ENCODE data around the gene KLC1.

The KLC1 gene

DNA sequence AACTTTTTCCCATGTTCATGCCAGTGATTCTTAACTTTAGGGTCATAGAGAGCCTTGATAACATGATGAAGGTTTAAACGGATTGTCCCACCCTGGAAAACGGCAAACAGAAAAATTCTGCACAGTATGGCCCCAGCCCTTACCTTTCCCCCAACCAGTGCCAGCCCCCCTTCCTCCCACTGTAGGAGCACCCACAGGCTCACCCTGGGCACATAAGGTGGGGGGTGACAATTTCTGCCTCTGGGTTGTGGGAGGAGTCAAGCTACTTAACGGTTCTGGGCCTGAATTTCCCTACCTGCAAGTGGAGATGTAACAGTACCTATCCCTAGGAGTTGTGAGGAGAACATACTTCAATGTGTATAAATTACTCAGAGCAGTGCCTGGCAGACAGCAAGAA is 68.2 kb downstream of the KLC1 start:
- Histone ChIP-seq H3K4me1 (ENCODE audit: control insufficient read depth in 1 of 2, insufficient read depth in 1 of 2, low read depth in 1 of 2, low read length in 1 of 2) (no peaks in the 10 kb centered on the region), H3K27ac (no peak overlapping the region), H3K36me3 (peaks cover 97% of the 10 kb centered on the region), H3K4me3 (ENCODE audit: low read depth in 1 of 2, low read length in 1 of 2) (no peak overlapping the region), H3K9me3 (no peaks in the 10 kb centered on the region), H3K27me3 (no peaks in the 10 kb centered on the region)
- no peak for TF ChIP-seq CTCF (IDR thresholded peaks at IDR 0.05)

GRCh38 chr14:103697603-103698379 is 68.8 kb downstream of the KLC1 start:
- Histone ChIP-seq H3K4me1 (ENCODE audit: control insufficient read depth in 1 of 2, insufficient read depth in 1 of 2, low read depth in 1 of 2, low read length in 1 of 2) (no peaks in the 10 kb centered on the region), H3K36me3 (peaks cover 97% of the 10 kb centered on the region)

GRCh38 chr14:103698380-103699260 is 69.6 kb downstream of the KLC1 start:
- Histone ChIP-seq H3K4me1 (ENCODE audit: control insufficient read depth in 1 of 2, insufficient read depth in 1 of 2, low read depth in 1 of 2, low read length in 1 of 2) (no peaks in the 10 kb centered on the region), H3K4me3 (ENCODE audit: low read depth in 1 of 2, low read length in 1 of 2) (no peak overlapping the region), H3K36me3 (peaks cover 97% of the 10 kb centered on the region), H3K27ac (no peak overlapping the region), H3K27me3 (no peaks in the 10 kb centered on the region), H3K9me3 (no peaks in the 10 kb centered on the region)
- no peak for TF ChIP-seq CTCF (IDR thresholded peaks at IDR 0.05)

More at GRCh38 chr14:103697603-103698379, 68.8 kb downstream of the KLC1 start:
- no peaks in the 10 kb centered on the region for H3K9me3 ChIP-seq
- TF ChIP-seq CTCF (IDR thresholded peaks at IDR 0.05) = no peak
- H3K4me3 ChIP-seq (ENCODE audit: low read depth in 1 of 2, low read length in 1 of 2) = no peak overlapping the region
- H3K27me3 ChIP-seq = no peaks in the 10 kb centered on the region
- no peak overlapping the region for H3K27ac ChIP-seq

- Histone ChIP-seq H3K4me3 (ENCODE audit: low read depth in 1 of 2, low read length in 1 of 2) (no peak overlapping the region), H3K27me3 (no peaks in the 10 kb centered on the region), H3K27ac (no peak overlapping the region), H3K9me3 (no peaks in the 10 kb centered on the region), H3K36me3 (peaks cover 97% of the 10 kb centered on the region), H3K4me1 (ENCODE audit: control insufficient read depth in 1 of 2, insufficient read depth in 1 of 2, low read depth in 1 of 2, low read length in 1 of 2) (no peaks in the 10 kb centered on the region)
- TF ChIP-seq CTCF (IDR thresholded peaks at IDR 0.05) = no peak
These were observed 70.2 kb downstream of the KLC1 start for GRCh38 chr14:103699261-103699661.

DNA sequence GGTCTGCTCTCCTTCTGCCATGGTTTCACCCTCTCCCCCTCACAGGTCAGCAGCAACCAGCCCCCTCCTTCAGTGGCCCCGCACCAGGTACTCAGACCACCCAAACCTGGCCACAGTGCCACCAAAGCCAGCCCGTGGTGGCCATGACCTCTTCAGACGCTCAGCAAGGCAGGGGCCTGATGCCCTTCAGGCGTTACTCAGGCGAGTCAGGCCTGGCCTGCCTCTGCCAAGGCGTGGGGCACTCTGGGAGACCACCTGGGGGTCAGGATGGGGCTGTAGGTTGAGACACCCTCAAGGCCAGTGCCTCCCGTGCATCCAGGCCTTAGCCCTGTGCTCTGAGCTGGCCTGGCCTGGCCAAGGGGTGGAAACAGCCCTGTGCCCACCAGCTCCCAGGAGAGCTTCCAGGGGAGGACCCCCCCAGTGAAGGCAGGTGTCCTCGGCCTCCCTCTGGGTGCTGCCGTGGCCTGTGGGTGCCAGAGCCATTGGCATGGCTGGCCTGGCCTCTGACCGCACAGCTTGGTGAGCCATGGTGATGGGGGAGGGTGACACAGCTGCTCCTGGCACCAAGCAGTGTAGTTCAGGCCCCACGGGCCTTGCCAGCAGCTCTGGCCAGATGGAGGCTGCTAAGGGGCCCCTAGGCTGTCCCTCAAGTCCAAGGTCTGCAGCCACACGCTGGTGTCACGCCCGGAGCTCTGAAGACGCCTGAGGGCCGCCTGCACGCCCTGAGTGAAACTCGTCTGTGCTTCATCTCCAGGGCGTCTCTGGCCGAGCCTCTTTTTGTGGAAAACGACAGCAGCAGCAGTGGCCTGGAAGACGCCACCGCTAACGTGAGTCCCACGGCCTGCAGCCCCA is 71.1 kb downstream of the KLC1 start:
- TF ChIP-seq CTCF (IDR thresholded peaks at IDR 0.05) = no peak
- no peaks in the 10 kb centered on the region for H3K4me1 ChIP-seq (ENCODE audit: control insufficient read depth in 1 of 2, insufficient read depth in 1 of 2, low read depth in 1 of 2, low read length in 1 of 2)
- H3K27ac ChIP-seq = no peak overlapping the region
- H3K4me3 ChIP-seq (ENCODE audit: low read depth in 1 of 2, low read length in 1 of 2) = no peak overlapping the region
- peaks cover 99% of the 10 kb centered on the region for H3K36me3 ChIP-seq
- no peaks in the 10 kb centered on the region for H3K9me3 ChIP-seq
- no peaks in the 10 kb centered on the region for H3K27me3 ChIP-seq

Measured in neutrophil (primary cell).